GM21423 (cell line): ENCODE measurements around the gene KPNA2.
A peak's percentile ranks its signal among the peaks of the same experiment; 100 is the strongest.
"Not testable (repeated sequence)": the region's sequence is repeated elsewhere in the genome, so short reads cannot be mapped to it uniquely, and the experiment has no call there.

Experiments used
- ATAC-seq: cut with Tn5 transposase; IDR thresholded peaks from one replicate; pipeline ENCODE4 v1.9.1; 2021; ENCODE audit warnings: mild to moderate bottlenecking, moderate library complexity; ENCODE audit not compliant: unreplicated experiment

KPNA2 gene

GRCh38 chr17:68054296-68054900 lies 18.9 kb downstream of the KPNA2 start:
- ATAC-seq = no peak

- ATAC-seq = no peak
These were observed 22.0 kb downstream of the KPNA2 start for GRCh38 chr17:68057531-68057952.

GRCh38 chr17:68060336-68060735 lies 24.8 kb downstream of the KPNA2 start:
- no peak for ATAC-seq

DNA sequence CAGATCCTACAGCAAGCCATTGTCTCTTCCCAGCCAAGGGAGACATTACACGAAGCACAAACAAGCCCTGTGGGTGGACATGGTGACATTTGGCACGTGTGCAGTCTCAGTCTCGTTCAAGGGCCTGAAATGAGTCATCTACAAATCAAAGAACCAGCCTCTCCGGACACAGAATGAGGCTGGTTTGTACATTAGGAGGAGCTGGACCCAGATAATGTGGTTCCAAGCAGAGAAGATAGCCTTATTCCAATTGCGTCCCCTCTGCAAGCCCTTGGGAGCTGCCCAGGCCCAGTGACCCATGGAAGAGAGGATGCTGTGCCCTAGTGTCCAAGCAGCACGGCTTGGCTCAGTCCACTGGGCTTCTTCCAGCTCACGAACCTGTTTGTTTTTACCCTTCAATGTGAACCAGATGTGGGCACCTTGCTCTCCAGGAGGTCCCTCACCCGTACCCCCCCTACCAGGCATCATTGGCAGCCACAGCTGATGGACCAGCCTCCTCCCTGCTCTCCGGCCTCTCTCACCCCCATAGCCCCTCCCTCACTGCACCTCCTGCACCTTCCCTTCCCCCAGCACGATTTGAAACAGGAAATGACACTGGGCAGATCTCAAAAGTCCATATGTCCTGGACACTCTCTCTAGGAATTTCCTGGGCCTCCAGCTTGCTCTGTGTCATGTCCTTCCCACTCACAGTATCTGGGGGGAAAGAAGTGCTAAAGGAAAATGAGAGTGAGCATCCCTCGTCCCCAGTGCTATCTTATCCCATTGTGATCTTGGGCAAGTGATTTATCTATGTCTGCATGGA lies 26.2 kb downstream of the KPNA2 start:
- no peak for ATAC-seq

DNA sequence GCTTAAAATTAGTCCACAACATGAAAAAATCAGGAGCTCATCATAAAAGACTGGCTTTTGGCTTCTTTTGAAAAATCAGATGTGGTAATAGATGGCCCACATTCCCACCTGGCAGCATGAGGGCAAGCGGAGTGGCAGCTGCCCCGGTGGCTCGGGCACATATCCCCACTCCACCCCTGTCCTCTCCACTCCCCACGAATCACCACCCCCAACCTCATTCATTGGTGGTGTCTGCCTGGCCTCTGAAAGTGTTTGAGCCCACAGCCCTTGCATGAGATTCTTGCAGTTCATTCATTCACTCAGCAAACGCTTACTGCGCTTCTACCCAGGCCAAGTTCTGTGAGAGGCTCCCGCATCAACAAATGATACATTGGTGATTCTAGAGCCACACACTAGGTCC lies 29.8 kb downstream of the KPNA2 start:
- ATAC-seq = not testable (repeated sequence)

DNA sequence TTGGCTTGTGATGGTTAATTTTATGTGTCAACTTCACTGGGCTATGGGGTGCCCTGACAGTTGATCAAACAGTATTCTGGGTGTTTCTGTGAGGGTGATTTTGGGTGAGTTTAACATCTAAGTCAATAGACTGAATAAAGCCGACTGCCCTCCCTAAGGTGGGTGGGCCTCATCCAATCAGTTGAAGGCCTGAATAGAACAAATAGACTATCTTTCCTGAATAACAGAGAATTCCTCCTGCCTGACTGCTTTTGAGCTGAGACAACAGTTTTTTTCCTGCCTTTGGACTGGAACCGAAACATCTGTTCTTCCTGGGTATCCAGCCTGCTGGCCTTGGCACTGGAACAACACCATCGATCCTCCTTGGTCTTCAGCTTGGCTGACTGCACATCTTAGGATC lies 33.0 kb downstream of the KPNA2 start:
- not testable (repeated sequence) for ATAC-seq

GRCh38 chr17:68070582-68071444 lies 35.3 kb downstream of the KPNA2 start:
- not testable (repeated sequence) for ATAC-seq

GRCh38 chr17:68074279-68074678 lies 38.7 kb downstream of the KPNA2 start:
- ATAC-seq = no peak

- ATAC-seq = not testable (repeated sequence)
These were observed 40.5 kb downstream of the KPNA2 start for GRCh38 chr17:68075953-68076607.

DNA sequence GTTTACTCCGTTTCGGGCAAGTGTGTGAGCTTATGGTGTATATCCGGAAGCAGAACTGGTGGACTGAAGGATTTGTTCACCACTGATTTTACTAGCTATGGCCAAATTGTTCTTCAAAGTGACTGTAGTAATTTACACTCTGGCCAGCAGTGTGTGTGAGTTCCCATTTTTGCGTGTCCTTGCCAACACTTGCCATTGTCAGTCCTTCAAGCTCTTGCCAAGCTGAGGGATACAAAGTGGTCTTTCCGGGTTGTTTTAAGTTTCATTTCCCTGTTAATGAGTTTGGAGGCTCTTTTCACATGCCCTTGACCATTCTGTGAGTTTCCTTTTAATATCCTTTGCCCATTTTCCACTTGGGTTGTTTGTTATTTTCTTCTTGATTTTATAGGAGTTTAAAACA lies 42.0 kb downstream of the KPNA2 start:
- not testable (repeated sequence) for ATAC-seq

- ATAC-seq = no peak
These were observed 45.0 kb downstream of the KPNA2 start for GRCh38 chr17:68080411-68081150.

GRCh38 chr17:68081305-68082265 lies 46.0 kb downstream of the KPNA2 start:
- not testable (repeated sequence) for ATAC-seq

DNA sequence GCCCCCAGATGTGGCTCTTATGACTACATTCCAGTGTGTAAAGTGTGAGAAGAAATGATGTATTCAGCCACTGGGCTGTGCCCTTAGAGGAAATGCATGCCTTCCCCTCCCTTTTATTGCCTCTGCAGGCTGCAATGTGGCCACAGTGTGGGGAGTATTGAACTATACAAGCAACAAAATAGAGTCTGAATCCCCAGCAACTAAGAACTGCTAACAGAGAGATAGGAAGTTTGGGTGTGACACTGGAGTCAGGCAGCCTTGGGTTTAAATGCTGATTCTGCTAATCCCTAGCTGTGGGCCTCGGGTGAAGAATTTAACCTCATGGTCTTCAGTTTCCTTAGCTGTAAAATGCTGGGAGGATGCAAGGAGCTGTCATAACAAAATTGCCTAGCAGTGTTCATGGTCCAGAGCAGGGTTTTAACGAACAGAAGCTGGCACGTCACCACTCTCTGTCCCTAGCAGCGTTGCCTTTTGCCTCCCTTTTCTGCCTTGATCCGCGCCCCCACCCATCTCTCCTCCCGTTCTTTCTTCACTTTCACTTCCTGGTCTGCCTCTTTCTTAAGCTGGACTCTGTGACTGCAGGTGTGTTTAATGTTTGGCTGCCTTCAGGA lies 50.3 kb downstream of the KPNA2 start:
- no peak for ATAC-seq

DNA sequence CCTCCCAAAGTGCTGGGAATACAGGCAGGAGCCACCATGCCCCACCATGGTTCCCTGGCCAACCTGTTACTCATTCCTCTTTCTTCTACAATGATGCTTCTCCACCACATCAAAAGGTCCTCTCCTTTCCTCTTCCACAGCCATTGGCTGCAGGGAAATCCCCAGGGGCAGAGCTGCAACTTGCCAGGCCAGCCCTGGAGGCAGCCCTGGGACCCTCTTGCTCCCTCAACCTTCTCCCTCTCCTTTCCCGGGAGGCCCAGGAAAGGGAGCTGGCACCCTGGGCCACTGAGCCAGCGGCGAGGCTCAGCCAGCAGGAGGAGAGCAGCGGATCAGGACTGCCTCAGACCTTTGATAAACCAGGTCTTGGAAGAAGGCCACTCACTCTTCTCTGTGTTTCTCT lies 51.1 kb downstream of the KPNA2 start:
- peak; percentile 13 for ATAC-seq

GRCh38 chr17:68087131-68087623 lies 51.6 kb downstream of the KPNA2 start:
- peak; percentile 64 for ATAC-seq

- ATAC-seq = no peak
These were observed 52.3 kb downstream of the KPNA2 start for GRCh38 chr17:68087851-68088250.

- no peak for ATAC-seq
These were observed 54.3 kb downstream of the KPNA2 start for GRCh38 chr17:68089881-68090280.

- ATAC-seq = no peak
These were observed 59.0 kb downstream of the KPNA2 start for GRCh38 chr17:68094481-68095078.
